Heart left ventricle (tissue), 13 donors: ENCODE measurements around the gene PTGER3.

Experiments
- CTCF ChIP-seq, 12 donors: fragments of 200-600 bp; sonication (generic) in 4 of 12; IDR thresholded peaks; one replicate each; pipeline versions ENCODE4 v1.5.0 to v1.8.0; 2018 to 2022; ENCODE audit warnings: antibody characterized with exemption in 12 of 12, mild to moderate bottlenecking in 5 of 12
- POLR2A ChIP-seq, 2 donors: fragments of 450-650 bp; IDR thresholded peaks; one replicate each; pipeline ENCODE4 v1.6.1; 2017; ENCODE audit warnings: antibody characterized with exemption in 2 of 2, mild to moderate bottlenecking in 2 of 2, moderate library complexity in 2 of 2
- donor health status: ischemic (EF 13 %, LVEDD 7.1; RV severe dilation, severe dysfunction).
- donor health status: DM: no; HTN: yes; CAD: no.
- donor health status: DM: no; HTN: no; CAD: no.
- donor health status: ischemic (EF 25% LVEDD 6.9; RV normal size, moderate dysfunction).
- donor health status: ischemic (EF 25% LVEDD 5.7; RV mildly dilated, moderate dysfunction).
- donor health status: ischemic (EF 35%, LVEDD 5.7; RV mildly dilated, moderate dysfunction).
- donor health status: nonischemic (EF 11% LVEDD 7.7; RV severe dilation, severe dysfunction).
- donor health status: DM: yes; HTN: yes; CAD: no.
- donor health status: PGD.
- donor health status: ischemic (EF 29% LVEDD 5.4; RV normal size, mild dysfunction).
- donor health status: nonischemic (EF 23%, LVEDD 6.1; RV moderate dilation, normal function).

- TF ChIP-seq CTCF (IDR thresholded peaks at IDR 0.05) (no peak), POLR2A (IDR thresholded peaks at IDR 0.05) (no peak)
These were observed 19.6 kb downstream of the PTGER3 start for GRCh38 chr1:71027991-71028390.
